Tongue (tissue), 2 donors: Measurements from ENCODE around the gene ENTREP1. TPM values are rescaled to one million over a fixed set of nuclear protein-coding genes. Genes with fewer than 3 reads are reported as not detected.
"Not testable (repeated sequence)": the region's sequence is repeated elsewhere in the genome, so short reads cannot be mapped to it uniquely, and the experiment has no call there.

ENCODE experiments used
- DNase-seq: peaks from one replicate; pipeline ENCODE4 v3.0.0-alpha.2; 2015
- total RNA-seq: library from RNA; depleted of rRNA; stranded (reverse); fragments of >200 nt; gene quantifications from one replicate; pipeline ENCODE4 v1.2.3, GENCODE V29; 2014

ENTREP1 gene
- total RNA-seq, 1 donor from 2014 or later, result 16.3 TPM

DNA sequence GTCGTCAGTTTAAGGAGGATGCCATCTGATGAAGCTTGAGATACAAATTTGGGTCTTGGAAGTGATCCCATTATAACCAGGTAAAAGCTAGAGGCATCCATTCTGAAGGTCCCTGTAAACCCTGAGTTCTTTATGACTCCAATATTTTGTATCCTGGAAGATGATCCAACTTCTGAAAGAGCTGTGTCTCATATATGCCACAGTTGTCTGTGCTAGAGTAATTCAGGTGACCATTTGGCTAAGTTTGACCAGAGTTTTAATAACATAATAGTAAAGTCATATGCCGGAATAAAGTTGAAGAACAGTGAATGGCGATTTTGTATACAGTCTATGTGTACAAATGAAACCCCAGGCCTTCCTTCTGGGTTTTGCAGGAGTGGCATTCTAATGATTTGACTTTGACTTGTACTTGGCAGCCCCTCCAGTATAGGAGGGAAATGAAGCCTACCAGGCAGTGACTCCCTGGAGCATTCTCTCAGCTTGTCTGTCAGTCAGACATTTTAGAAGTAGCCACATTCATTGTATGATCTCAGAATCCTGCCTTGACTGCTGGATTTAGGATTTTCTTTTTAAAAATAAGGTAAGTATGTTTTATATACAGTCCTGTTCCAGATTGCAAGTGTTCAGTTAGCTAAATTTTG is 39.6 kb downstream of the ENTREP1 start:
- DNase-seq, result no peak

DNA sequence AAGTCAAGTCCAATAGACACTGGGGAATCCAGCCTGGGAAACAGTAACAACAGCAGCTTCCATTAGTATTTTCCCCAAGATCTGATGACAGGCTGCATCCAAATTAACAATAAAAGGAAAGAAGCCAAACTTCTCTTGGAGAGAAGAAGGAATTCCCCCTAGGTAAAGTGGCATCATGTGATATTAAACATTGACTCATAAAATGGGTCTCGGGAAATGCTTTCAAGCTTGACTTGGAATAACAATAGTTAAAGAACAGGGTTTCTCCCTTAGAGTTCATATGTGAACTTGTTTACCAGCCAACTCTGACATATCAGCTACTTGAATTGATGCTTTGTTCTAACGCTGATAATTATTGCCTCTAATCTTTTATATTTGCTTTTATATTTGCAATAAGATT is 45.4 kb downstream of the ENTREP1 start:
- DNase-seq, result no peak

DNA sequence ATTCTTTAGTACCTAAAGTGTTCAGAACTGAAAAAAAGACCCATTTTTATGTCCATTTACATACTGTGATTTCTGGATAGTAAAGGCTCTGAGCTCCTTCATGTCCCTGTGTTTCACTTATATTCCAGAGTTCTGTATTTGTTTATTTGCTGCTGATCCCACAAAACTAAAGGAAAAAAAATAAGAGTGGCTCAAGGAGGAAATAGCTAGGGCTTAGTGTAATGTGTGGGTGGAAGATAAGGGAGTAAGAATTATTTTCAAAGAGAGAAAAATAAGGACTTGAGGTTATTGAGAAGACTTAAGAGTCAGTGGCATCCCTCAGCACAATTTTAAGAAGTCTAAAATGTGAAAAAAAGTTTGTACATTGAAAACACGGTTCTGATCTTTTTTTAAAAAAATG is 46.0 kb downstream of the ENTREP1 start:
- no peak for DNase-seq

DNA sequence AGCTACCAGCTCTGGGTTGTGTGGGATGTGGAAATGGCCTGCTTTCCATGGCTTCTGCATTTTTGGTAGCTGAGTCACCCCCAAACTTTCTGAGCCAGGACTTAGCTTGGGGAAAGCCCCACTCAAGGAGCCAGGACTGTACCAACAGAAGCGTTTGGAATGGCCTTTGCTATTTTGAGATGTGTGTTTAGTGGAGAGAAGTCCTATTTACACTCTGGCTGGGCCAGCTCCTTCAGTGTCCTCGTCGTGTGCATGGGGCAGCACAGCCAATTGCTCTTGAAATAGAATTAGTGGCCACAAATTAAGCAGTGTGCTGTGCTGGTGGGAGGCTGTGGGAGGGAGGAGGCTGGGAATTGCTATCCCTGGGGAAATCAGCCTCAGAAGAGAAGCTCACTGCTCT is 51.6 kb downstream of the ENTREP1 start:
- DNase-seq, result peak; percentile 51

DNA sequence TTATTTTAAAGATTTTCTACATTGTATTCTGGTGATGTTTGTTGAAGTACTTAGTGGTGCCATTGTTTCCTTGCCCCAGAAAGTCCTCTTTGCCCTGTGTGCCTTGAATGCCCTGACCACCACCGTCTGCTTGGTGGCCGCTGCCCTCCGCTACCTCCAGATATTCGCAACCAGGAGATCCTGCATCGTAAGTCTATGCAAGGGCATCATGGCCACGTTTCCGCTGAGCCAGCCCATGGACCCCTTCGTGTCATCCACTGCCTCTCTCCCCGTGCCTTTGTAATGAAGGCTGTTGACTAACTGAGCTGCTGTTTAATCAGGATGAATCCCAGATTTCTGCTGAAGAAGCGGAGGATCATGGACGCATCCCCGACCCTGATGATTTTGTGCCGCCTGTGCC is 52.3 kb downstream of the ENTREP1 start:
- no peak for DNase-seq

DNA sequence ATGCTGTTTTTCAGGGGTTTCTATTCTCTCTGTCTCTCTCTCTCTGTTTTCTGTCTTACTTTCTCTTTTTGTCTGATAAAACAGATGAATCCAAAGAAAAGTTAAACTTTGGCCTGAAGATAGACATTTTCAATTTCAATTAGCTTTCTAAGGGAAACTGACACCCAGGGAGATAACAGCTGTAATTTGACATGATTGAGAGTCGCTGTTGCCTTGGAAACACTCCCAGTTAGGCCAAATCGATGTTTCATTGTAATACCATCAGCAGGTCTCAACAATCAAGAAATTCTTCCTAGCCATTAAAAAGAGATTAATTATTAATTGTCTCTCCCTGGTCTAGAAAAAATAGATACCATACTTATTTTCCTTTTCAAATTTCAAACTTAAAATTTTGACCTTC is 53.0 kb downstream of the ENTREP1 start:
- no peak for DNase-seq

DNA sequence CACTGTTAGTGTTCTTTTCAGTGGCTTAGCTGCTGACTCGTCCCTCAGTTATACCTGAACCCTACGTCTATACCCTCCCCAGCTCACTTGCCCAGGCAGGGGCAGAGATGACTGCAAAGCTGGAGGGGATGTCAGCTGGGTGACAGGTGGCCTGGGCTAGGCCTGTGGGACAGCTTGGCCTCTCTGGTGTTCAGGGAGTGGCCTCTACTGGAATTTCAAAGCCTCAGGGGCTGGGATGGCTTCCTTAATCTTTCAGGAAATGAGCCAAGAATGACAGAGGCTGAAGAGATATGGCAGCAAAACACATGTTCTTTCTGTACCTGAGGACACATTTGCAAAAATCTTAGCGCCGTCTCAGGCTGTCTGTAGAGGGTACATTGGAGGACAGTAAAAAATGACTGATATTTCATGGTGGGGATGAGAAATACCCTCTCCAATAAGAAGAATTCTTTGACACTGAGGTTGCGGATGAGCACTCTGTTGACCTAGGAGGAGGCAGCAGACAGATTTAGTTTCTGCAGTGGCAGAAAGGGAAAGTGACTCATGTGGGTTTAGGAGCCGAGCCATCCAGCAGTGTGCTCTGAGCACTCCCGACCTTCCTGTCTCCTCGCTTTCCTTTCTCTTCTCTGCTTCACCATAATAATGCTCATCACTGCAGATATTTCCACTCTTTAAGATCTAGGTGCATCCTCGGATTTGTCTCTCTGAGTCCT is 54.4 kb downstream of the ENTREP1 start:
- peak; percentile 81 for DNase-seq

DNA sequence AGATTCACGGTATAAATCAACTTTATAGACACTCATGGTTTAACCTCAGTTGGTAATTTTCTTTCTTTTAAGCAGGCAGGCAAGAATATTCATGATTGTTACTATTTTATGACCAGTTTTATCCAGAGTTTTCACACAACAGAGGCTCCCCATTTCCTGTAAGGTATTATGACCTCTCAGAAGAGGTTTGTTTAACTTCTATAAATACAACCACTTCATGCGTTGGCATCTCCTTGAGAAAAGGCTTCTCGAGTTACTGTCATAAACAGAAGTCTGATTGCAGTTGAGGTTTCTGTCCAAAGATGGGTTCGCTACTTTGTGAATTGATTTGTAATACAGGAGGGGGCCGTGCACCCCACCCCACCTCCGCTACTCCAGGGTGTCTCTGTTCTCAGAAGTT is 55.3 kb downstream of the ENTREP1 start:
- DNase-seq, result peak; percentile 52

DNA sequence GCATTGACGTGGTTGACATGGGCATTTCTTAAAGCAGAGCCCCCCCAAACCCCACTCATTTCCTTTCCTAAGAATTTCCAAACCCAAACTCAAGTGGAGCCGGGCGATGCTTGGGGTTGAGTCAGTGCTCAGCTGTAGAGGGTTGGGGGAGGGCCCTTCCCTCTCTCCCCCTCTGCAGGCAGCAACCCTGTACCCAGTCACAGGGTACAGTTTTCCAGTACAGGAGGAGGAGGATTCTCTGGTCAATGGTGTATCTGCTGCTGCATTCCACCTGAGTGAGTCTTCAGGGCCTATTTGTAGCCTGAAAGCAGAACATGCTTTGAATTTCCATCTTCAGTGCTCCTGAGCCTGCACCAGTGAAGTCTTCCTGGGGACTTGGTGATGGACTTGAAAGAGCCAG is 55.8 kb downstream of the ENTREP1 start:
- peak; percentile 32 for DNase-seq

DNA sequence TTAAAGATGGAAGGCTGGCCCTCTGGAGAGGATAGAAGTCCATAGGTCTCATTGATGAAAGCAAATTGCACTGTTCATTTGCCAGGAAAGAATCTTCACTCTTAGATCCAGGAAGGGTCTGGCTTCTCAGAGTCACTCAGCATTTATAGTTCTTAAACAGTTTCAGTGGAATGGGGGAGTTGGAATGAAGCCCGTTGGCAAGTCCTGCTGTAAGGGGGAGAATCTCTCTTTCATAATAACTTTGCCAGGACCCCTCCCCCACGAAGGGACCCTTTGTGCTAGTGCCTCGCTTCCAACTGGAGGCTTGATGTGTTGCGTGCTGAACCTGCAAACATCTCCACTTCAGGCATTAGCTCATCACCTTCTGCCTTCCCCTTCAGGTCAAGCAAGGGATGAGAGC is 57.1 kb downstream of the ENTREP1 start:
- peak; percentile 20 for DNase-seq

DNA sequence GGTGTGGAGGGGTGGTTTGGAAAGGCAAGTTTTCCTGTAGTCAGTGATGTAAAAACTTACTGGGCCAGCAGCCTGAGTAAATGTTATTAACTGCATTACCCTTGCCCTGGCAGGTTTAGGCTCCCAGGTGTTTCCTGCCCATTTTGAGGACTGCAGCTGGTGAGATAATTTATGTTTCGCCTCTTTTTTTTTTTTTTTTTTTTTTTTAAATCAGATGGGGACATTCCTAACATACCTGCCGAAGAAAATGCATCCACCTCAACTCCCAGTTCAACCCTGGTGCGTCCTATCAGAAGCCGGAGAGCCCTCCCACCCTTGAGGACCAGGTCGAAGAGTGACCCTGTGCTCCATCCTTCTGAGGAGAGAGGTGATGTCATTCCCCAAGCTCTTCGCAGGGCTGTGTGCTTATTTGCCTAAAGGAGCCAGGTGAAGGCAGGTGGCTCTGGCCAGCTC is 60.6 kb downstream of the ENTREP1 start:
- peak; percentile 12 for DNase-seq

DNA sequence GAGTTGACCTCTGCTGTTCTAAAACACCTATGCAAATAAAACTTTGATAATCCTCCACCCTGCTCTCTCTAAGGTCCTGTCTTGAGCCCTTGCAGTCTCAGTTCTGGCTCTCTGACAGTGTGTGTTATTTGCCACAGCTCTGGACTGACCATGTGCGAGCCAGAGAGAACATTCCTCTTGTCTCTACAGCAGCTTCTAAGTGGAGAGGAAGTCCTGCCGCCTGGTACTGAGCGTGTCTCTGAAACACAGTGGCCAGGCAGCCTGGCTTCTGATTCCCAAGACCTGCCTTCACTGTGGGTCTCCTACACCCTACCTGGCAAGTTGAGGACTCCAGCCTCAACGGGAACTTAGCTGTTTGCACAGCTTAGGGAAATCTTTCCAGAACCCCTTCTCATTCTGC is 61.6 kb downstream of the ENTREP1 start:
- no peak for DNase-seq

DNA sequence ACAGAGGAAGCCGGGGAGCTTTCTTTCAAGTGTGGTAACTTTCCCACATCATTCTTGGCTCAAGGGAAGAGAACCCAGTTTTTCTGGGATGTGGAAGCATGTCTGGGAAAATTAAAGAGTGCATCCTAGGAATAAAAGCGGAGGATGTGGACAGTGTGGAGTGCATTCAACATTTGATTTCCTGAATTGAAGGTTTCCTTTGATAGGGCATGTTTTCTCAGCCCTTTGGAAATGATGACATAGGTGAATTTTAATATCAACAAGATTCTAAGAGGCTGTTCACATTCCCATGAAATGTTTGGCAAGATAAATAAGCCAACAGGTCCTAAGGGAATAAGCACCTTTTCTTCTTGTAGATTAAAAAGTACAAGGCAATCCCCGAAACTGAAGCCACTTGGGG is 63.6 kb downstream of the ENTREP1 start:
- no peak for DNase-seq

DNA sequence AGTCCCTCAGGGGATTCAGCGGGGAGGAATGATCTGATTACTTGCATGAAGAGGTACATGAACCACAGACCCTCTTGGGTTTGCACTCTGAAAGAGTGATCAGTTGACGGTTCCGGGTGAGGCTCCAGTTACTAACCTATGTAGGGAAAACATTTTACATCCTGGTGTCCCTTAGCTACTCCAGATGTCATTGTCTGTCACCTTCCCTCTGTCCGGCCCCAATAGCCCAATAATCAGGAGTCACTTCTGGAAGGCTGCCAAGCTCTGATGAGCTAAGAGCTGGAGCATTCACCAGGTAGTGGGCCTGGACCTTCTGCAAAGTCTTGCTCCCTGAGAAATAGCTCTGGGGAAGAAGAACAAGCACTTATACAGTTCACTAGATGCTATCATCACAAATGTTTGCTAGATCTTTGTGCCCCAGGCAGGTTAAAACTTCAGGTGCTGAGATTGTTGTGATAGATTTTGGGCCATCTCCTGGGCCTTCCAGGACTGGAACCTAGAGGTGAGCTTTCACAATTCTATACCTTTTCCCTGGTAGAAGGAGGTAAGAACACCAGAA is 64.5 kb downstream of the ENTREP1 start:
- peak; percentile 25 for DNase-seq

DNA sequence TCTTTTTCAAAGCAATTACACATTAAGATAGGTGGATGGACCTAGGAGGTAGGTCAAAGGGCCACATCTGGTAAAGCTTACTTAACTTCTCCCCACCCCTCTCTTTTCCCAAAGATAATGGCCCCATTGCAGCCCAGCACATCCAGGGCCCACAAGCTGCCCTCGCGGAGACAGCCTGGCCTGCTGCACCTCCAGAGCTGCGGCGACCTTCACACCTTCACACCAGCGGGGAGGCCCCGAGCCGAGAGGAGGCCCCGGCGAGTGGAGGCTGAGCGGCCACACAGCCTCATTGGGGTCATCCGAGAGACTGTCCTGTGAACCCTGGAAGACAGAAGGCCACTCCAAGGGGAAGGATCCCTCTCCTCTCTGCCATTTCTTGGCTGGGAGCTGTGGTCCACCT is 66.5 kb downstream of the ENTREP1 start:
- DNase-seq, result no peak

DNA sequence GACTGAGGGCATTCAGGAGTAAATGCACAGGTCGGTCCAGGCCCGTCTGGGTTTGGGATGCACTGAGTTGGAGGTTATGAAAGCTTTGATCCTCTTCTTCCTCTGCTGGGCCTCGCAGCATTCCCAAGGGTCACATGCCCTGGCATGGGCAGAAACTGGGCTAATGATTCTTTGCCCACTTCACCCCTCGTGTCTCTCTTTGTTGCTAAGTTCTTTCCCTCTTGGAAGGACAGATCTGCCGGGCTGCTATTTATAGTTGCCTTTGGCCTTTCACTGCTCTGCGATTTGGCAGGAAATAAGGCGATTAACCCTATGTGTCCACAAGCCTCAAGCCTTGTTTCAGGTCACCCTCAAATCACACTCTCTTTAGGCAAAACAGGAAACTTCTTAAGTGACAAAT is 66.9 kb downstream of the ENTREP1 start:
- DNase-seq, result peak; percentile 22

DNA sequence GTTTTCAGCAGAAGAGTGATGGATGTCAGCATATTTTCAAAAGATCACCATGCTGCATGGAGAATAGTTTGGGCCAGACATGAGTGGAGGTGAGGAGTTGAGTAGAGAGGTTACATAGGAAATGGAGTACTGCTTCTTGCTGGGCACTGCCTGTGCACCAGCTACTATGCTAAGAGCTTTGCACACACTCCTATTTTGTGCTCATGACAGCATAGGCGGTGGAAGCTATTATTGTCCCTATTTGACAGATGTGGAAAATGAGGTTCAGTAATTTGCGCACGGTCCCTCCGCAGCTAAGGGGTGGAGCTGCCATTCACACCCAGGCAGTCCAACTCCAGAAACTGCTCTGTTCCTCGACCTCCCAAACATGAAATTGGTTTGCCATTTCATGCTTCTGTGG is 67.8 kb downstream of the ENTREP1 start:
- DNase-seq, result no peak

DNA sequence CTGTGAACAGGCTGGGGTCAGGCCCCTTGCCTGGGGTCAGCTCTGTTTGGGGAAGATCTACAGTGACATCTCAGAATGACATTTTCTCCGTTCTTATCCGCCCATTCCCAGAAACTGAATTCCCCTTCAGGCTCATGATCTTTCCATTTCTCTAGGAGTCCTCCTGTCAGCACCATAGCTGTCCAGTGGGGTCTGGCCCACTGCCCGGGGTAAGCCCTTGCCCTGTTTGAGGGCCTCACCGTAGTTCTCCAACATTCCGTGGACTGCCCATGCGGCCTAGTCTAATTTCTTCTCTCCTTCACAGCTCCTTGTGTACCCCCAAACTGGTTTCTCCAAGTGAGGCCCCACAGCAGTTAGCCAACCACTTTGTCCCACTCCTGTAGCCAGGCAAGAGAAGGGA is 68.4 kb downstream of the ENTREP1 start:
- DNase-seq, result no peak

DNA sequence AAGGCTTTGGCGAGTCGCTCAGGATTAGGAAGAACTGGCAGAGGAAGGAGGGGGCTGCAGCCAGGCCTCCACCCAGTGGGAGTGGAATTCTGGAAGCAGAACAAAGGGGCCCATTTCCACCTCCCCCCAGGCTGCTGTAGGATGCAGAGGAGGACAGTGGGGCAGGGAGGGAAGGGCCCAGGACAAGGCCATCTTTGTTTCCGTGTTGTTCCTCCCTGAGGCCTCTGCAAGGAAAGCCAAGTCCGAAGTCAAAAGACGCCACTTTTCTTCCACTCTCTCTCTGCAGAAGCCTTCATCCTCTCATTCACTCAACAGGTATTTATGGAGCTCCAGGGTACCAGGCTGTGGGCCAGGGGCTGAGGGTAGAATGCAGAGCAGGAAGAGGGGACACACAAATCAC is 70.7 kb downstream of the ENTREP1 start:
- DNase-seq, result peak; percentile 12

DNA sequence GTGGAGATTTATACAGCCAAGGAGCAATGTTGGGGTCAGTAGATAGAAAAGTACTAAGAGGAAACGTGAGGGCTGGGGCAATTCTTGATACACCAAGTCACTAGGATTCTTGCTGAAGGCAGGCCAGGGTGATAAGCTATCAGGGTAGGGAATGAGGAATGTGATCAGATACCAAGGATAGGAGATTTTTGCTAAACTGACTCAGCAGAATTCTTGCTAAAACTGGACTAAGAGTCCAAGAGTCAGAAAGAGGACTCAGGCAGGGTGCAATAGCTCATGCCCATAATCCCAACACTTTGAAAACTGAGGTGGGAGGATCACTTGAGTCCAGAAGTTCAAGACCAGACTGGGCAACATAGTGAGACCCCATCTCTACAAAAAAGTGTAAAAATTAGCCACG is 71.7 kb downstream of the ENTREP1 start:
- DNase-seq, result no peak

DNA sequence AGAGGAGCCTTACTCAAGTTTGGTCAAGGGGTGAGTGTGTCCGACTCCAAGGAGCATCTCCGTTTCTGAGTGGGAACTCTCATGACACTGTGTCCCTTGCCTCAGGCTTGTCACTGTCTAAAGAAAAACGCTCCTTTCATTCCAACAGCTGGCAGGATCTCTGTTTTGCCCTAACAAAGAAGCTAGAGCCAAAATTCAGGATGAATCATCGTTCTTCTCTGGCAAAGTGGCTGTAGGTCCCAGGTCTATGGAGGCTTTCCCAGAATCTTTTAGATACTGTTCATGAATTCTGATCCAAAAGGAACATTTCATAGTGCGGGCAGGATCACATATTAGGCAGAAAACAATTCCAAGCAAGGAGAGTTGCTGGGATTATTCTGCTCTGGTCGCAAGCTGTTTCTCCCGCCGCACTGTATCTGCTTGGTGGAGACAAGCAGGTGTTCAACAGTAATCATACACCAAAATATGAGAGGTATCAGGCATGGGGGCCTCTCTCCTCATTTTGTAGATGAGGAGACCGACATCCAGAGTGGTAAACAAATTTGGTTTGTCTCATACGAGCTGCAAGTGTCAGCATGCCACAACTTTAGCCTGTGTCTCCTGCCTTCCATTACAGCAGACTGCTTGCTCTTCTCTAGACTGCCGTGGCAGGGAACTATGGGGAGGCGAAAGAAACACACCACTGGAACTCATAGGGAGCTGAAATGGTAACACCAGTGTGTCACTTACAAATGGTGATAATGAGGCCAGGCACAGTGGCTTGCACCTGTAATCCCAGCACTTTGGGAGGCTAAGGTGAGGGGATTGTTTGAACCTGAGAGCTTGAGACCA is 72.6 kb downstream of the ENTREP1 start:
- peak; percentile 11 for DNase-seq

DNA sequence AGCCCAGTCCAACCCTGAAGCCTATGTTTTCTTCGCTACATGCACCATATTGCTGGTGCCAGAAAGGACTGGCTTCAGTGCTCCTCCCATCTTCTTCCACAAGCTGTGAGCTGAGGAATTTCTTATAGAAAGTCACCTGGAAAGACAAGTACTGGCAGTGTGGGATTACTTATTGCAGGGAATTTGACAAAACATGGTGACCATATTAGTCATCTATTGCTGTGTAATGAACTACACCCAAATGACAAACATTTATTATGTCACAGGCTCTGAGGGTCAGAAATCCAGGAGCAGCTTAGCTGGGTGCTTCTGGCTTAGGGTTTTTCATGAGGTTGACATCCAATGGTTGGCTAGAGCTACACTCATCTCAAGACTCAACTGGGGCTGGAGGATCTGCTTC is 75.5 kb downstream of the ENTREP1 start:
- no peak for DNase-seq

DNA sequence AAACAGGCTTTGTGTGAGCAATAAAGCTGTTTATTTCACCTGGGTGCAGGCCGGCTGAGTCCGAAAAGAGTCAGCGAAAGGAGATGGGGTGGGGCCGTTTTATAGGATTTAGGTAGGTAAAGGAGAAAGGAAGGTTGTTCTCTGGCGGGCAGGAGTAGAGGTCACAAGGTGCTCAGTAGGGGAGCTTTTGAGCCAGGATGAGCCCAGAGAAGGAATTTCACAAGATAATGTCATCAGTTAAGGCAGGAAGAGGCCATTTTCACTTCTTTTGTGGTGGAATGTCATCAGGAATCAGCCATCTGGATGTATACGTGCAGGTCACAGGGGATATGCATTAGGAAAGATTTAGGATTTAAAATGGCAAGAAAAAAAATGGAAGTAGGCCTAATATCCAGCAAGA is 84.9 kb downstream of the ENTREP1 start:
- not testable (repeated sequence) for DNase-seq
